ENCODE results near the gene THSD7B.

THSD7B gene

GRCh38 chr2:137199751-137200150 is 434.4 kb downstream of the THSD7B start:
- DNase-seq (ENCODE audit: low spot score), result no peak

- no peak for DNase-seq (ENCODE audit: low spot score)
Measured at GRCh38 chr2:137202318-137202717, 437.0 kb downstream of the THSD7B start.

GRCh38 chr2:137205324-137205723 is 440.0 kb downstream of the THSD7B start:
- no peak for DNase-seq (ENCODE audit: low spot score)

GRCh38 chr2:137206069-137206468 is 440.7 kb downstream of the THSD7B start:
- no peak for DNase-seq (ENCODE audit: low spot score)

GRCh38 chr2:137207030-137207429 is 441.7 kb downstream of the THSD7B start:
- DNase-seq (ENCODE audit: low spot score), result no peak

GRCh38 chr2:137208431-137208891 is 443.1 kb downstream of the THSD7B start:
- DNase-seq (ENCODE audit: low spot score), result no peak

- no peak for DNase-seq (ENCODE audit: low spot score)
Measured at GRCh38 chr2:137210039-137210438, 444.7 kb downstream of the THSD7B start.

- no peak for DNase-seq (ENCODE audit: low spot score)
Measured at GRCh38 chr2:137211761-137212160, 446.4 kb downstream of the THSD7B start.

GRCh38 chr2:137220438-137220993 is 455.2 kb downstream of the THSD7B start:
- no peak for DNase-seq (ENCODE audit: low spot score)

GRCh38 chr2:137221797-137222492 is 456.6 kb downstream of the THSD7B start:
- DNase-seq (ENCODE audit: low spot score), result no peak

GRCh38 chr2:137223722-137224121 is 458.4 kb downstream of the THSD7B start:
- no peak for DNase-seq (ENCODE audit: low spot score)

GRCh38 chr2:137228566-137228965 is 463.2 kb downstream of the THSD7B start:
- DNase-seq (ENCODE audit: low spot score), result no peak

- no peak for DNase-seq (ENCODE audit: low spot score)
Measured at GRCh38 chr2:137229834-137230233, 464.5 kb downstream of the THSD7B start.

- DNase-seq (ENCODE audit: low spot score), result no peak
Measured at GRCh38 chr2:137231628-137232027, 466.3 kb downstream of the THSD7B start.

GRCh38 chr2:137232076-137232475 is 466.7 kb downstream of the THSD7B start:
- no peak for DNase-seq (ENCODE audit: low spot score)

GRCh38 chr2:137233091-137233490 is 467.7 kb downstream of the THSD7B start:
- no peak for DNase-seq (ENCODE audit: low spot score)

- DNase-seq (ENCODE audit: low spot score), result no peak
Measured at GRCh38 chr2:137237055-137237454, 471.7 kb downstream of the THSD7B start.

GRCh38 chr2:137238065-137238464 is 472.7 kb downstream of the THSD7B start:
- DNase-seq (ENCODE audit: low spot score), result no peak

GRCh38 chr2:137249463-137250130 is 484.3 kb downstream of the THSD7B start:
- DNase-seq (ENCODE audit: low spot score), result no peak

- DNase-seq (ENCODE audit: low spot score), result no peak
Measured at GRCh38 chr2:137250401-137250800, 485.1 kb downstream of the THSD7B start.

- no peak for DNase-seq (ENCODE audit: low spot score)
Measured at GRCh38 chr2:137251045-137251444, 485.7 kb downstream of the THSD7B start.

- no peak for DNase-seq (ENCODE audit: low spot score)
Measured at GRCh38 chr2:137252934-137253333, 487.6 kb downstream of the THSD7B start.

GRCh38 chr2:137254052-137254451 is 488.7 kb downstream of the THSD7B start:
- no peak for DNase-seq (ENCODE audit: low spot score)

Measured in CD4-positive, alpha-beta T cell treated with Interleukin-15 for 4 hours (primary cell).